ENCODE results near the gene PITX2.
A peak's percentile ranks its signal among the peaks of the same experiment; 100 is the strongest.

PITX2 gene

DNA sequence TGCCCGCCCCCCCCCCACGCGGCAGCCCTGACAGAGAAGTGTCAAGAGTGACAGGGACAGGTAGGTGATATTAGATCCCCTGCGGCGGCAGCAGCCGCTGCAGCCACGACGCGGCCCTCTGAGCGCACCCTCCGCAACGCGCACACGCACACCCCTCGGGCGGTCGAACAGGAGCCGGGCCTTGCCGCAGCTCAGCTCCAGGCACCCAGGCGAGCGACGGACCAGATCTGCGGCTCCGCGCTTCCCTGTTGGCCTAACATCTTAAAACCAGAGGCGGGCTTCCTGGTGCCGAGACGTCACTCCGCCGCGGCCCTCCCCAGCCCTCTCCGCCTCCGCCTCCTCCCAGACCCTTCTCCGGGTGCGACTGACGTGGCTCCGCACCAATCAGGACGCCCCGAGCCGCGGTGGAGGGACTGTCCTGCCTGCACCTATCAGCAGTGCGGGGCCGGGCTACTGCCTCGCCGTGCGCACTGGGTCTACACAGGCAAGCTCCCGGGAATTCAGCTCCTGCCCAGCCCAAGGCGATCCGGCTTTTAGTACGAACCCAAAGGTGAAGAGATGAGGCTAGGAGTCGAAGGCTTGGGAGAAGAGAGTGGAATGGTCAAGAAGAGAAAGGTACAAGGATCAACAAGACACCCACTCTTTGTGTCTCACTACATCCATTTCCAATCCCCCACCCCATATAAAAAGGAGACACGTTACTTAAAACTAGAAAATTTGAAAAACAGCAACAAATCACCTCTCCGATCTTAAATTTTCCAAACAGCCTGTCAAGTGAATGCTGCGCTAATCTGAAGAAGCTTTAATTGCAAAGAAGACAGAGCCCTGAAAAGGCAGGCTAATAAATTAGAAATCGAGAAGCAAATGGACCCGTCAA, at the start of gene PITX2:
Gene PITX2, minus strand, starts transcription at position 237 of the 877 bp plus-strand sequence. CDS start 617 bp downstream, outside the sequence.
- peak within 1 kb of the TSS; percentile 36 for H3K4me3 ChIP-seq (ENCODE audit: severe bottlenecking)
- peaks cover 100% of the 10 kb centered on the region for H3K27me3 ChIP-seq (ENCODE audit: insufficient read depth, poor library complexity, severe bottlenecking)

GRCh38 chr4:110671679-110672078, 48.8 kb upstream of the PITX2 start:
- DNase-seq (ENCODE audit: low spot score) (no peak), ATAC-seq (ENCODE audit: low read depth) (no peak)
- Histone ChIP-seq H3K4me1 (ENCODE audit: insufficient read depth, poor library complexity, severe bottlenecking) (no peaks in the 10 kb centered on the region), H3K4me3 (ENCODE audit: severe bottlenecking) (no peak overlapping the region), H3K27ac (ENCODE audit: poor library complexity, severe bottlenecking) (no peak overlapping the region), H3K36me3 (ENCODE audit: low read depth) (no peaks in the 10 kb centered on the region), H3K9me3 (ENCODE audit: severe bottlenecking) (no peaks in the 10 kb centered on the region), H3K27me3 (ENCODE audit: insufficient read depth, poor library complexity, severe bottlenecking) (no peaks in the 10 kb centered on the region)
- TF ChIP-seq, protein P1, sequence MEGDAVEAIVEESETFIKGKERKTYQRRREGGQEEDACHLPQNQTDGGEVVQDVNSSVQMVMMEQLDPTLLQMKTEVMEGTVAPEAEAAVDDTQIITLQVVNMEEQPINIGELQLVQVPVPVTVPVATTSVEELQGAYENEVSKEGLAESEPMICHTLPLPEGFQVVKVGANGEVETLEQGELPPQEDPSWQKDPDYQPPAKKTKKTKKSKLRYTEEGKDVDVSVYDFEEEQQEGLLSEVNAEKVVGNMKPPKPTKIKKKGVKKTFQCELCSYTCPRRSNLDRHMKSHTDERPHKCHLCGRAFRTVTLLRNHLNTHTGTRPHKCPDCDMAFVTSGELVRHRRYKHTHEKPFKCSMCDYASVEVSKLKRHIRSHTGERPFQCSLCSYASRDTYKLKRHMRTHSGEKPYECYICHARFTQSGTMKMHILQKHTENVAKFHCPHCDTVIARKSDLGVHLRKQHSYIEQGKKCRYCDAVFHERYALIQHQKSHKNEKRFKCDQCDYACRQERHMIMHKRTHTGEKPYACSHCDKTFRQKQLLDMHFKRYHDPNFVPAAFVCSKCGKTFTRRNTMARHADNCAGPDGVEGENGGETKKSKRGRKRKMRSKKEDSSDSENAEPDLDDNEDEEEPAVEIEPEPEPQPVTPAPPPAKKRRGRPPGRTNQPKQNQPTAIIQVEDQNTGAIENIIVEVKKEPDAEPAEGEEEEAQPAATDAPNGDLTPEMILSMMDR (IDR thresholded peaks at IDR 0.05; ENCODE audit: poor library complexity, severe bottlenecking) = no peak

More for the DNA sequence above, at the start of gene PITX2:
- no peaks in the 10 kb centered on the region for H3K9me3 ChIP-seq (ENCODE audit: severe bottlenecking)
- H3K4me1 ChIP-seq (ENCODE audit: insufficient read depth, poor library complexity, severe bottlenecking) = no peaks in the 10 kb centered on the region
- TF ChIP-seq, protein P1 (IDR thresholded peaks at IDR 0.05; ENCODE audit: poor library complexity, severe bottlenecking) = no peak
- H3K27ac ChIP-seq (ENCODE audit: poor library complexity, severe bottlenecking) = no peak within 1 kb of the TSS
- ATAC-seq (ENCODE audit: low read depth) (peak; percentile 96), DNase-seq (ENCODE audit: low spot score) (peak; percentile 86)
- no peaks in the 10 kb centered on the region for H3K36me3 ChIP-seq (ENCODE audit: low read depth)

DNA sequence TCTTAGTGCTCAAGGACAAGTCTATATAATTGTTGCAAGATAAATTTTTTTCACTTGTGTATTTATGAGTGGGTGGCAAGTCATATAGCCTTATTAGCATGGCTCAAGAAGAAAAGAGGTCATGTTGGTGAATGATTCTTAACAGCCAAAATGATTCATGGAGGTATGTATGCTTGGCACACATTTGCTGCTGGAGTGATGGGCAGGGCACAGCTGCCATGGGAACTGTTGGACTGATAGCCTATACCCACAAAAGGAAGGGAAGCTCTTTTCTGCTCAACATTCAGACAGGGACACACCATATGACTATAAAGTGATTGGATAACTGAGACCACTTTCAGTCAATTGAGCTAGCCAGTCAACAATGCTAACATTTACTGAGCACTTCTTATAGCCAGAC, 46.8 kb upstream of the PITX2 start:
- DNase-seq (ENCODE audit: low spot score) = no peak

GRCh38 chr4:110668463-110669235, 45.8 kb upstream of the PITX2 start:
- TF ChIP-seq, protein P1 (IDR thresholded peaks at IDR 0.05; ENCODE audit: poor library complexity, severe bottlenecking) = no peak
- no peak overlapping the region for H3K4me3 ChIP-seq (ENCODE audit: severe bottlenecking)
- H3K36me3 ChIP-seq (ENCODE audit: low read depth) = no peaks in the 10 kb centered on the region
- H3K27ac ChIP-seq (ENCODE audit: poor library complexity, severe bottlenecking) = no peak overlapping the region
- ATAC-seq (ENCODE audit: low read depth) (no peak), DNase-seq (ENCODE audit: low spot score) (no peak)
- H3K27me3 ChIP-seq (ENCODE audit: insufficient read depth, poor library complexity, severe bottlenecking) = no peaks in the 10 kb centered on the region
- H3K9me3 ChIP-seq (ENCODE audit: severe bottlenecking) = no peaks in the 10 kb centered on the region
- H3K4me1 ChIP-seq (ENCODE audit: insufficient read depth, poor library complexity, severe bottlenecking) = no peaks in the 10 kb centered on the region

More for the DNA sequence above, 46.8 kb upstream of the PITX2 start:
- TF ChIP-seq, protein P1 (IDR thresholded peaks at IDR 0.05; ENCODE audit: poor library complexity, severe bottlenecking) = no peak
- H3K4me1 ChIP-seq (ENCODE audit: insufficient read depth, poor library complexity, severe bottlenecking) = no peaks in the 10 kb centered on the region
- H3K4me3 ChIP-seq (ENCODE audit: severe bottlenecking) = no peak overlapping the region
- no peaks in the 10 kb centered on the region for H3K27me3 ChIP-seq (ENCODE audit: insufficient read depth, poor library complexity, severe bottlenecking)
- H3K9me3 ChIP-seq (ENCODE audit: severe bottlenecking) = no peaks in the 10 kb centered on the region
- H3K36me3 ChIP-seq (ENCODE audit: low read depth) = no peaks in the 10 kb centered on the region
- peak; percentile 17; the same call in 1 of the 3 replicates for ATAC-seq (ENCODE audit: low read depth)
- no peak overlapping the region for H3K27ac ChIP-seq (ENCODE audit: poor library complexity, severe bottlenecking)

All from RWPE2 (cell line).